Activated T-cell treated with anti-CD3 and anti-CD28 coated beads, Interleukin-2, amount 50 U/mL, for 1 hour (primary cell): ENCODE measurements around the gene RAG1.

Experiments
- DNase-seq: peaks from one replicate; pipeline ENCODE4 v3.0.0-alpha.2; 2020

RAG1 gene

DNA sequence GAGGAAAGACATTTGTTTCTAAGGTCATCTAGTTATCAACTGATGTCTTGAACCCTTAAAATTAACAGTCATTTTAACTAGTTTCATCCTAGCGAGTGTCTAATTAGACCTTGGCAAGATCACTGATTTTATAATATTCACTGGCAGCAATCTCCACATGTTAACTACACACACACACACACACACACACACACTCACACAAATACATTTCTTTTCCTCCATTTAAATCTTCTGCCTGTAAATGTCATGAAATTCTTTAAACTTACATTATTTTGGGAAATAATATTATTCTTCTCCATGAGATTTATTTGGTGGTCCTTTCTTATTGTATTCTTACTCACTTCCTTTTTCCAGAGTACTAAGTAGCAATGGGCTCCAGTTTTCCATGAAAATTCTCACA lies 23.6 kb downstream of the RAG1 start:
- DNase-seq = no peak

GRCh38 chr11:36594316-36594989 lies 26.6 kb downstream of the RAG1 start, which contains the start of gene IFTAP:
Gene IFTAP (plus strand): TSS chr11:36594502. CDS start chr11:36610104, 15,602 bp downstream.
- DNase-seq = peak; percentile 33

DNA sequence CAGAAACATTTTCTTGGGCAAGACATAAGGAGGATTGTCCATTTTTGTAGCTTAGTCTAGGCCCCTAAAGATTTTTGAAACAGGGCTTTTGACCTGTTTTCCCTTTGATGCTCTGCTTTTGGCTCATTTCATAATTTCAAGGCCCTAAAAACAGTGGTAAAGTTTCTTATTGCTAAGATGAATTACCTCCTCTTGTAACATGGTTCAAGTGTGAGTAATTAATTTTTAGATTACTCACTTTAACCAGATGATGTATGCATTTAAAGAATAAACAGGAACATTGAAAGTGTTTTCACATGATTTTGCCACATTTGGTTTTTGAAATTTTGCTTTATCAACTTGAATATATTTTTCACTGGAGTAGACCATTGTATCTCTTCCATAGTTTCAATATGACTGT lies 29.1 kb downstream of the RAG1 start:
- no peak for DNase-seq

DNA sequence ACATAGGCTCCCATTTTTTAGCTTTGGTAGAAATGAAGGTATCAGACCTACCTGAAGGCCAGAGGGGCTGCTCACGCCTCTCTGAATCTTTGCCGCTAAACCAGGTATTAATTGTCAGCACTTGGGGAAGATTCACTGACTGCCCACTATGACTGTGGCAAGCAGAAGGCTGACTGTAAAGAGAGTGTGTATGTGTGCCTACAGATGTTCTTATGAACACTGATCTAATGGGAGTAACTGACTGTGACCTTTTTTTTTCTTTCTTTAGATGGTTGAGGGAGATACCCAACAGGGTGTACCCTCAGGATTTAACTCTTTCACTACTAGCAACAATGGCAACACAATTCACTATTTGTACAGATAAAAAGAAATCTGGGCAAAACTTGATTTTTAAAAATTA lies 30.2 kb downstream of the RAG1 start, which contains the start of gene RAG2:
Gene RAG2 (minus strand): TSS at position 186 of the 400 bp plus-strand sequence. CDS start 4,068 bp downstream, outside the sequence.
- no peak for DNase-seq

- DNase-seq = no peak
Observed at GRCh38 chr11:36600180-36600579, 32.4 kb downstream of the RAG1 start.

- no peak for DNase-seq
Observed at GRCh38 chr11:36601155-36601554, 33.3 kb downstream of the RAG1 start.

DNA sequence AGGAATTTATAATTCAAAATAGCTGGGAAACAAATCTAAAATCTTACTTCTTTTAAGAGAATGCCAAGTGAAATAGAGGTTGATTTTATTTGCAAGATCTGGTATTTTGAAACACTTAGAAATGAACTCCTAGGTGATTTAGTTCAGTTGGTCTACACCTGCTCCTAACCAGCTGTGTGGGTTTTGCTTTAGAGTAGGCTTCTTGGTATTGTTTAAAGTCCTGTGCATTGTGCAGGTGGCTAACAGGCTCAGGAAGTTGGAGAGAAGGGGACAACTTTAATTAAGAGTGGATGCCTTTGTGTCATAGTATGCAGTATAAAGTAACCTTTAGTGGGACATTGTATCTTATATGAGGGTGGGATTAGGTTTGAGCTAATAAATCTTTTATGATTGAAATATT lies 34.3 kb downstream of the RAG1 start:
- no peak for DNase-seq

- no peak for DNase-seq
Observed at GRCh38 chr11:36605221-36606216, 37.7 kb downstream of the RAG1 start.

- no peak for DNase-seq
Observed at GRCh38 chr11:36608491-36609199, 40.8 kb downstream of the RAG1 start.

GRCh38 chr11:36609383-36609782 lies 41.6 kb downstream of the RAG1 start:
- DNase-seq = no peak

DNA sequence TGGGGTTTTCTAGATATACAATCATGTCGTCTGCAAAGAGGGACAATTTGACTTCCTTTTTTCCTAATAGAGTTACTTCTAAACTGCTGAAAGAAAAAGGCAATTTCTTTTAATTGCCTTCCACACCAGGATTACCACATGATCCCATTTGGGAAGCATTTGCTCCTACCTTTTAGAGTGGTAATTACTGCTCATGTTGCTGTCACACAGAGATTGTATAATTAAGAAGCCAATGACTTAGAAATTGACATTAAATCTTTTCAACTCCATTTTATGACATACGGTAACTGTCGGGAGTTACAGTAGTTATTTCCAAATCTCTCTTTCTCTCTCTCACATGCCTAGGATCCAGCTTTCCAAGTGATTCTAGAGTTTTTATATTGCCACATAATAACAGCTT lies 48.0 kb downstream of the RAG1 start:
- no peak for DNase-seq

DNA sequence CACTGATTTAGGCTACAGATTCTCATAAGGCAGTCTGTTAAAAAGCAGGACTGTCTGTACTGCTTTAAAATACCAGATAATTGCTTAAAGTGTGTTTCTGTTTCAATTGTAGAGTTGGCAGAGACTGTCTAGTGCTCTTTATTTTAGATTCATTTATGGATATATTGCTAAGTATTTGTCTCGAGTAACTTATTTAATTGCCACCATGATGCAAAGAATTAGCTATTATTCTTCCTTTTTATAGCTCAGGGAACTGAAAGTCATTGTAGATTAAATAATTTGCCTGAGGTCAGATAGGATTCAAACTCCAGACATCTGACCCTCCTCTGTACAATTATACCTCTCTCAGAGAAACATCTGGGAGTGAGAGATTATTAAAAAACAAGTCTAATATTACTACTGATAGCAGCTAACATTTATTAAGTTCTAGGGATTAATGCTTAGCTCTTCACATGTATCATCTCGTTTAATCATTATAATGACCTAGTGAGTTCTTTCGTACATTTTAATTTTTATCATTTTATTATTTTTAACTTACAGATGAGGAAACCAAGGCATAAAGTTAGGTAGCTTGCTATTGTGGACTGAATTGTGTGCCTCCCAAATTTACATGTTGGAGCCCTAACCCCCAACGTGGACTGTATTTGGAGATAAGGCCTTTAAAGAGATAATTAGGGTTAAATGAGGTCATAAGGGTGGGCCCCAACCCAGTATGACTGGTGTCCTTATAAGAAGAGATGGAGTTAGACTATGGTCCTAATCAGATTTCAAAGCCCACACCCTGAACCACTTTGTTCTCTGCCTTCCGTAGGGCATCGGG lies 49.9 kb downstream of the RAG1 start:
- DNase-seq = no peak

GRCh38 chr11:36618363-36619047 lies 50.7 kb downstream of the RAG1 start:
- no peak for DNase-seq

- no peak for DNase-seq
Observed at GRCh38 chr11:36619502-36619901, 51.7 kb downstream of the RAG1 start.

DNA sequence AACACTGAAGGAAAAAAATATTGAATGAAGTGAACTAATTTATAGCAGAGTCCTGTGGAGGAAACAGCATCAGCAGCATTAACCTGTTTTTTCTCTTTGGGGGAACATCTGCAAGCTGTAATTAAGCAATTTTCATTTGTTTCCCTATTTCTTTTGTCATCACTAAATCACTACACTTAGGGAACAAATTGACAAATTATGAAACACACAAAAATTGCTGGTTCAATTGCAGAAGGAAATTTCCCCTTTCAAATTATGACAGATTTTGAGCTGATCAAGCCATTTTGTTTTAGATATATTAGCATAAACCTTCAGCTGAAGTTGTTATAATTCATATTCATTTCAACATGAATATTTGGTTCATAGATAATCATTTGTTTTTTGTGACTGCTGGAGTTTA lies 52.4 kb downstream of the RAG1 start:
- no peak for DNase-seq

DNA sequence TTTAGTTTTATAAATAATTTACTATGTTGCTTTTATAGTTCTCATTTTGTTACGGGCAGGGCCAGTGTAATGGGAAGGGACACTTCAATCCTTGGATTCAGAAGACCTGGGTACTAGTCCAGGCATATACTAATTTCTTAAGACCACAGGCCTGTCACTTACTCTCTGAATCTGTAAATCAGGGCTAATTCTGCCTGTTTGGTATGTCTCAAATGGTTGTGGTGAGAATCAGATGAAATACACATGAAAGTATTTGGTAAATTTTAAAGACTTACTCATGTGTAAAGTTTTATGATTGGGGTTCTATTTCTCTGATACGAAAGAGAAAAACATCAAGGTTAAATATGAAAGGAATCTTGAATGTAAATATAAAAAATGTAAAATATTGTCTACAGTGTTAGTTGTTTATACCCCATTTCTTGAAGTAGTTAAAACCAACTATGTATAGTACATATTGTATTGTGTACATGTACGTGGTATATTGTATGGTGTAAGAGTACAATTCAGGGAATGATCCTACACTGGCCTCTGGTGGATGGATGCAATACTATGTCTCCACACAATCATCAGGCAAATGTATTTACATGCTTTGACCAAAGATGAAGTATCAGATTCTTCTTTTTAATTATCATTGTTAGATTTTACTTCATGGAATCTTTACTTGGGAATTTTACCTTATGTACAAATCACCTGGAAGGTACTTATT lies 54.8 kb downstream of the RAG1 start:
- DNase-seq = no peak

DNA sequence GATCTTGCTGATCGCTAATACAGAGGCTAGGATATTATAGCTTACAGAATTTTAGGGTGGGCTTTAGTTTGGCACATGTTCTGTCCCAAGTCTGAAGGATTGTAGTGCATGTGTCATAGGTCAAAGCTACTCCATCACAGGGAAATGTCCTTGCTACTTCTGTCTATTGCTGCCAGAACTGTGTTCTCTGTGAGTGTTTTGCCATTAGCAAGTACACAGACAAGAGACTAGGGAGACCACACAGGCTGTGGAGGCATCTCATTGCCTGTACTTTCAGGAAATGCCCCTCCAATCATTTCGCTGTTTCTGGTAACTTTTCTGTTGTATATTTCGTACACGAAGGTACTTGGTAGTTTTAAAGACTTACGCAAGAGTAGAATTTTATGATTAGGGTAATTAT lies 55.7 kb downstream of the RAG1 start:
- DNase-seq = no peak

DNA sequence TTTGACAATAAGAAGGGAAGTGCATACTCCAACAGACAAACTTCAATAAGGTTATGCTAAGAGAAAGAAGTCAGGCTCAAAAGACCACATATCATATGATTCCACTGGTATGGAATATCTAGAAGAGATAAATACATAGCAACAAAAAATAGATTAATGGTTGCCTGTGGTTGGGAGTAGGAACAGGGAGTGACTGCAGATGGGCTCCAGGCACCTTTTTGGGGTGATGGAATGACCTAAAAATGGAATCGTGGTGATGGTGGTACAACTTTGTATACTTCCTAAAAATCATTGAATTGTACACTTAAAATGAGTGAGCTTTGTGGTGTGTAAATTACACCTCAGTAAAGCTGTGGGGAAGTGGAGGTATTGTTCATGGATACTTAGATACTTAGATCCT lies 59.2 kb downstream of the RAG1 start:
- no peak for DNase-seq

DNA sequence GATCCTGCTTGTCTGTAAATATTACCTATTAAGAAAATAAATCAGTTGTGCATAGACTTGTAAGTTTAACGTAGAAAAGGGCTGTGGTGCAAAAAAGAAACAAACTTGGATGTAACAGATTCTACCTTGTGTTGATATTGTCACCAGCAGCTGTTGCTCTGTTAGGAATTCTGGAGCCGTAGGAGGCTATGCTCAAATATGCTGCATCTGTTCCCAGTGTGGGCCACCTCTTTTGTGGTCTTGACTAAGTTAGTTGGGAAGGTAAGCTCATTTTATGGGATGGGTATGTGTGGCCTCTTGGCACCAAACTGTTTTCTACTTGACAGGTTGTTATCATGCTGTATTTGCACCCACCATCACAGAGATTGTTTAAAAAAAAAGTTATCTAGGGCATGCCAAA lies 59.7 kb downstream of the RAG1 start:
- DNase-seq = no peak

DNA sequence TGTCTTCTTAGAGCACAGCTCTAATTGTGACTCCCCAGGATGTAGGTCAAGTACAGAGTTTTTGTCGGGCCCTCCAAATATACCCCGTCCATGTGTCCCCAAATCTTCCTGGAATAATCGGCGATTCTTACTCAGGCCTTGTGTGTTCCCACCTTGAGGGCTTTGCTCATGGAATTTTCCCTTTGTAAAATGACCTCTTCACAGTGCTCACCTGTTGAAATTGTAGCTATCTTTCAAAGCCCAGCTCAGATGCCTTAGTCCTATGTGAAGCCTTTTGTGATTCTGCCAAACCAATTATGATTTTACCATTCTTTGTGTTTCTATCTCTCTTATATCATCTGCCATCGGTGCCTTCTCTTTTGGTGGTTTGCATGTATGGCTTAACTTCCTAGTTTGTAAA lies 60.3 kb downstream of the RAG1 start:
- DNase-seq = no peak

GRCh38 chr11:36628765-36629244 lies 61.0 kb downstream of the RAG1 start:
- no peak for DNase-seq
